ENCODE results near the gene TDG.
"Not testable (repeated sequence)": the region's sequence is repeated elsewhere in the genome, so short reads cannot be mapped to it uniquely, and the experiment has no call there.

TDG gene

GRCh38 chr12:103960616-103961227 is 5.0 kb upstream of the TDG start:
- DNase-seq (ENCODE audit: low read depth) = no peak

- no peak for DNase-seq (ENCODE audit: low read depth)
These were observed 3.2 kb upstream of the TDG start for GRCh38 chr12:103962493-103962892.

GRCh38 chr12:103964805-103965204 is 867 bp upstream of the TDG start:
- no peak for DNase-seq (ENCODE audit: low read depth)

- no peak for DNase-seq (ENCODE audit: low read depth)
These were observed 450 bp upstream of the TDG start for GRCh38 chr12:103965255-103965589.

- no peak for DNase-seq (ENCODE audit: low read depth)
These were observed 1.1 kb downstream of the TDG start for GRCh38 chr12:103966736-103967135.

- DNase-seq (ENCODE audit: low read depth) = no peak
These were observed 3.7 kb downstream of the TDG start for GRCh38 chr12:103969391-103969790.

- DNase-seq (ENCODE audit: low read depth) = no peak
These were observed 8.2 kb downstream of the TDG start for GRCh38 chr12:103973909-103974308.

GRCh38 chr12:103975368-103975767 is 9.7 kb downstream of the TDG start:
- DNase-seq (ENCODE audit: low read depth) = no peak

- DNase-seq (ENCODE audit: low read depth) = no peak
These were observed 12.8 kb downstream of the TDG start for GRCh38 chr12:103978384-103978982.

- DNase-seq (ENCODE audit: low read depth) = no peak
These were observed 21.2 kb downstream of the TDG start for GRCh38 chr12:103986829-103987228.

- no peak for DNase-seq (ENCODE audit: low read depth)
These were observed 28.6 kb downstream of the TDG start for GRCh38 chr12:103994235-103994634.

GRCh38 chr12:103996595-103996994 is 30.9 kb downstream of the TDG start:
- no peak for DNase-seq (ENCODE audit: low read depth)

- no peak for DNase-seq (ENCODE audit: low read depth)
These were observed 31.7 kb downstream of the TDG start for GRCh38 chr12:103997286-103997900.

- no peak for DNase-seq (ENCODE audit: low read depth)
These were observed 33.3 kb downstream of the TDG start for GRCh38 chr12:103998976-103999375.

GRCh38 chr12:104000807-104001434 is 35.2 kb downstream of the TDG start:
- DNase-seq (ENCODE audit: low read depth) = no peak

- DNase-seq (ENCODE audit: low read depth) = no peak
These were observed 37.0 kb downstream of the TDG start for GRCh38 chr12:104002686-104003085.

- DNase-seq (ENCODE audit: low read depth) = no peak
These were observed 37.9 kb downstream of the TDG start for GRCh38 chr12:104003596-104003995.

GRCh38 chr12:104006929-104007328 is 41.3 kb downstream of the TDG start:
- DNase-seq (ENCODE audit: low read depth) = no peak

- DNase-seq (ENCODE audit: low read depth) = no peak
These were observed 44.4 kb downstream of the TDG start for GRCh38 chr12:104010121-104010520.

GRCh38 chr12:104010606-104011169 is 45.0 kb downstream of the TDG start:
- DNase-seq (ENCODE audit: low read depth) = no peak

- DNase-seq (ENCODE audit: low read depth) = peak; percentile 81
These were observed 45.6 kb downstream of the TDG start for GRCh38 chr12:104011253-104011652.

- no peak for DNase-seq (ENCODE audit: low read depth)
These were observed 46.7 kb downstream of the TDG start for GRCh38 chr12:104012331-104012730.

- not testable (repeated sequence) for DNase-seq (ENCODE audit: low read depth)
These were observed 56.2 kb downstream of the TDG start for GRCh38 chr12:104021862-104022261.

Data from HS-27A (cell line).